Fibroblast of the conjunctiva (primary cell): ENCODE data around the gene LMX1B.

Experiments used
- DNase-seq: peaks from one replicate; pipeline ENCODE4 v3.0.0-alpha.2; 2010; ENCODE audit warnings: low read depth

LMX1B gene

DNA sequence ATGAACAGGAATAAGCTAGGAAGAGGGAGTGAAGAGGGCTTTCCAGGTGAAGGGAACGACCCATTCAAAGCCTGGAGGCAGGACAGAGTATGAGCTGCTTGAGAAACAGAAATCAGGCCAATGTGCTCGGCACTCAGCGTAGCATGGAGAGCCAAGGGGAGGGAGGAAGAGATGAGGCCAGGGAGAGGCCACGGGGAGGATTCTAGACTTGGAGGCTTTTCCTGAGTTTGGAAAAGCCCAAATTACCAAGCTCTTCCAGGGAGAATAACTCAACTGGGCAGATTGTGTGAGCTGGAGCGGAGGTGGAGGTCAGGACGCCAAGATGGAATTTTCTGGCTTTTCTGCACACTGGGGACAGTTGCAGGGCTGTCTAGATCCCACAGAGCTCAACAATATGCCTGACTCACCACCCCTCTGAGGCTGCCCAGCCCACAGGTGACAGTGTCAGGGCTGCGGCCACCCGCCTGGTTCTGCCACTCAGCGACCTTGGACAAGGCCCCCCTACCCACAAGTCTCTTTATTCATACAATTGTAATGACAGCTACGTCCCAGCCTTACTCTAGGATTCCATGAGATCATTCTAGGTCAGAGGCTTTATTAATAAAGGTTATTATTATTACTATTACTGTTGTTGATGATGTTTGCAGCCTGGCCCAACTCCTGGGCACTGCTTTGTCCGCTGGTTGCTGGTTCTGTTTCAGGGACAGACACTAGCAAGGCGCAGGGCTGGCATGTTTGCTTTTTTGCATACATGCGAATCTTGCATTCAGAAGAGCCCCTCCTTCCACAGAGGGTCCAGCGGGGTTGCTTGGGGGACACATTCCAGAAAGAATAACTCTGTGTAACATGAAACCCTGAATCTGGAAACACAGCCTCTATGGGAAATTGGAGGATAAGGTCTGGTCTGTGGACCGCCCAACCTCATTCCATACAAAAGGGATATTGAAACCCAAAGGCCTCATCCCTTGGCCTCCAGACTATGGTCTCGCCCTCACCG is 9.4 kb upstream of the LMX1B start:
- DNase-seq: no peak

DNA sequence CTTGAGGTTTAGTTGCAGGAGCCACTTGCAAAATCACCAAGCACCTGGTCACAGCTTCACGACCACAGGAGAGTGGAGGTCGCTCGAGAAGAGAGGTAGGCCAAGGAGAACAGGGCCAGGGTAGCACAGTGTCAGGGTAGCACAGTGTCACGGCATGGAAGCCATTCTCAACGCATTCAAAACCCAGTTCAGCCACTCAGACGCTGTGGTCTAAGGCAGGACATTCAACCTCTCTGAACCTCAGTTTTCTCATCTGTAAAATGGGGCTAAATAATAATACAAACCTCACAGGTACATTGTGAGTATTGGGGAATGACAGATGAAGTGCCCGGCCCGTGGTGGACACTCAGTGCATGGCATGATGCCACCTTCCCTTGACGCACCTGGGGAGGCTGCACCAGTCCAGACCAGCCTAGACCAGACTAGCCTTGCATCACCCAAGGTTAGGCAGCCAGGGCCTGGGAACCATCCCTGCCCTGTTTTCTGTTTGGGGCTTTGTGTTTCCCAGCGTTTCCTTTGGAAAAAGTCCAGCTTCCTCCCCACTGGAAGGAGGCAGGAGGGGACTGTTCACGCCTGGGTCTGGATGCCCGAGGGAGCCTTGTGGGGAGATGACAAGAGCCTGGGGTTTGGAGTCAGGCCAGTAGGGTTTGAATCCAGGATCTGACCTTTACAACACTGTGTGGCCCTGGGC is 7.8 kb upstream of the LMX1B start:
- DNase-seq: no peak

DNA sequence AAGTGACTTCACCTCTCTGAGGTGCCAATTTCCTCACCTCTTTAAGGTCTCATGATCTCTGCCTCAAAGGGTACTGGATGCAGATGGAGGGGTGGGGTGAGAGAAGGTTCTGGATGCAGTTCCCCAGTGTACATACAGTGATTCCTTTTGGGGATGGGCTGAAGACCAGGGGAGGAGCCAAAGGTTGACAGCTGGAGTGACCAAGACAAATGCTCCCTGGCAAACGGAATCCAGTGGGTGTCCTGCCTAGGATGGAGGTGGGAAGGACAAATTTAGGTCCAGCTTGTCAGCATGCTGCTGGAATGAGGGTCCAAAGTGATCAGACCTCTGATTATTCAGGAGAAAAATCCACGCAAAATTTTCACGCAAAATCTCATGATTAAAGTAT is 7.3 kb upstream of the LMX1B start:
- no peak for DNase-seq

DNA sequence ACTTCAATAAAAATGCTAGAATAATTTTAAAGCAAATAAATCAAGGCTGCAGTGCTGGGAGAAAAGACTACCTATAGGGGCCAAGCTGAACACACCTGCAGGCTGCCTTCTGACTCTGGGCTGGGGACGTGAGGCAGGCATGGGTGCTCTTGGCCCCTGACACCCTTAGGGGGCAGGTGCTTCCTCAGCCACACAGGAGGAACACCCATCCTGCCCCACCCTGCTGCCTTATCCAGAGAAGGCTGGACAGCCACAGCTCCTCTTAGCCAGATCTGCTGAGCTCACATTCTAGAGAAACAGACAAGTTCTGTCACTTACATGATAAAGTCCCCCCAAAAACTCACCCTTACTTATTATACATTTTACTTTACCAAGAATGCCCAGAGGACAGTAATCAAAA is 6.6 kb upstream of the LMX1B start:
- DNase-seq: no peak

- no peak for DNase-seq
Observed at GRCh38 chr9:126607731-126608130, 6.0 kb upstream of the LMX1B start.

GRCh38 chr9:126608551-126608950 is 5.2 kb upstream of the LMX1B start:
- DNase-seq: no peak

DNA sequence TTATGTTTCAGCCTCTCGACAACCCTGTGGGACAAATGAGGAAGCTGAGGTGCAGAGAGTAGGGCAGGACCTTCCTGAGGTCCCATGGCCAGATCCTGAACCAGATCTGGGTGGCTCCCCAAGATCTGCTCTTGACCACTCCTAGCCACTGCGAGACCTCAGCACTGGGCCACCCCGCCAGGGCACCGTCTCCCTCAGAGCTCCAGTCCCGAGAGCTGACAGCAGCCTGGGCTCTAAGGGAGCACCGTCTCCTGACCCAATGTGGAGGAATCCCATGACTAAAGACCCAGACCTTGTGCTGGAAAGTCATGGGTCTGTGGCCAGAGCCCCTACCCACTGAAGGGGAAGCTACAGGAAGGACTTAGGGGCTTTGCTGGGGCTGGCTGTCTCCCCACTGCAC is 4.5 kb upstream of the LMX1B start:
- DNase-seq: no peak

DNA sequence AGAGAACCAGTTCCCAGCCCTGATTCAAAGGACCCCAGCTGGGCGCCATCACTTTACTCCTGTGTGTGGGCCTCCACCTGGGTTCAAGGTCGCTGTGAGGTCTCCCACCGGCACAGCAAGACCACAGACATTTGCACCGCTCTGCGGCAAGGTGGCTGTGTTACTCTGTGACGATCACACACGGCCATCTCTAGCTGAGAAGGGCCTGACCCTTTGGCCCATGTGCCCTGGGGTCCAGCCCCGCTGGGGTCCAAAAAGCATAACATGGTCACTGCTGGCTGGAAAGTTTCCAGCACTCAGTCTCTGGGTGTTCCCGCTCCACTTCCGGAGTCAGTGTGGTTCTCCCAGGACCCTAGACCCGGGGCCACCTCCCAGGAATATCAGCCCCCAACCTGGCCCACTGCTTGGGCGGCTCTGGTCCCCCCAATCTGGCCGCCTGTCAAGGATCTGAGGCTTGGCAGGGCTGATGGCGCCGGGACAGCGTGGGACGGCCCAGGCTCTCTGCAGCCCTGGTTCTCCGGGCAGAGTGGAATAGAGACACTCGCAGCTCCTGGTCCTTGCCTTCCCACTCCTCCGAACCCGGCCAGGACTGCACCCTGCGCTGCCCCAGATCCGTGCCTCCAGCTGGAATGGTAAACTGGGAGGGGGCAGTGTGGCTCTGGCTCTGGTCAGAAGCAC is 3.9 kb upstream of the LMX1B start:
- DNase-seq: no peak

DNA sequence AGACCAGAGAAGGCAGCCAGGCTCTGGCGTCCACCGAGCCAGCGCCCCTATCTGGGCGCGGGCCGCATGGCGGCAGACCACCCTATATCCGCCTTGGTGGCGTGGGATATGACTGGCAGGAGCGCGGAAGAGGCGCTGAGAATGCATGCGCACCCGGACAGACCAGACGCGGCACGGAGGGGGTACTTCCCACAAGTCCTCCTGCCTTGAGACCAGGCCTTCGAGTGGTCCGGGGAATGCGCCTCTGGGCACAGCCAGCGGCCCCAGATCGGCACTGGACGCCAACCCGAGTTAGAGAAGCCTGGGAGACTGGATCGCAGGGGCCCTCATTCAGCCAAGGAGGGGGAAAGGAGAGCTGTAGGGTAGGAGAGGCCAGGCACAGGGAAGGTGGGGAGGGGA is 2.5 kb upstream of the LMX1B start:
- no peak for DNase-seq

DNA sequence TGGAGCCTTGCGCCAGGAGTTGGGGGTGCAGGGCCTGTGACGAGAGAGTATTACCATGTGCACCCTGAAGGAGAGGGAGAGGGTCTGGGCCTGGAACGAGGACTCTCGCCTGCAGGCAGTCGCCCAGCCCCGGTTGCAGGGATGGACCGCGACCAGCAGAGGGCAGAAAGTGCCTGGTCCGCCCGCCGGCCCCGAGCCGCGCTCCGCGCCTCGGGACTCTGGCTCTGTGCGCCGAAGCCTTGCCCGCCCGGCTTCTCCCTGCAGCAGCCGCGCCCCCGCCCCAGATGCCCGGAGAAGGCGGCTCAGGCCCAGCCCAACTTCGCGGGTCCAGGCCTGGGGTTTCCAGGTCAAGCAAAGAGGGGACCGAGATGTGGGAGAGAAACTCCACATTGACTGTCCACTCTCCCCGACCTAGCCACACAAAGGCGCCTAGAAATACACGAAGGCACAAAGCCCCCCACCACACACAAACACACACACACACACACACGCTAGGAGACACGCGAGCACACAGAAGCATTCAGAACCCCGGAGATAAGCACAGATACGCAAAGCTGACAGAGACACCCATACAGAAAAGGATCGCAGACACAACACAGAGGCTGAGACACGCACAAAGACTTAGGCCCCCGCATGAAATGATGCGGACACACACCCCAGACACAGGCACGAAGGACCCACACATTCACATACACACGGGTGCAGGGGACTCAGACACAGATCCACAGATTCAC is 2.0 kb upstream of the LMX1B start:
- peak; percentile 31 for DNase-seq

DNA sequence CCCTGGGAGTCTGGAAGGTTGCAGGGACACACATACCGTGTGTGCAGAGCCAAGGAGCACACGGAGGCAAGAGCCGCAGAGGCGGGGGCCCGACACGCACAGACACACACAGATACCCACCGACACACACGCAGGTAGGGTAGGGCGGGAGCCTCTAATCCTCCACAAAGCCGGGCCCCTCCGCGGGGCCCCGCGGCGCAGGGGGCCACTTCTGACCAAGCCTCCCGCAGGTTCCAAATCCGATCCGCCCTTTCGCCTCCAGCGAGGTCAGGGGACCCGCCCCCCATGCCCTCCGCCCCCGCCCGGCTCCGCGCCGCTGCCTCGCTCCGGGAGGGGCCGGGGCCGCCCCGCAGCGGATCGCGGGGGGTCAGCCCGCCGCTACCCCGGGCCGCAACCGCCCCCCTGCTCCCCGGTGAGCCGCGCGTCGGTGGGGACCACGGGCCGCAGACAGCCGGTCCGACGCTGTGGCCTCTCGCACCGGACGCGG is 1.4 kb upstream of the LMX1B start:
- no peak for DNase-seq

GRCh38 chr9:126612813-126613641 is 701 bp upstream of the LMX1B start:
- DNase-seq: no peak

DNA sequence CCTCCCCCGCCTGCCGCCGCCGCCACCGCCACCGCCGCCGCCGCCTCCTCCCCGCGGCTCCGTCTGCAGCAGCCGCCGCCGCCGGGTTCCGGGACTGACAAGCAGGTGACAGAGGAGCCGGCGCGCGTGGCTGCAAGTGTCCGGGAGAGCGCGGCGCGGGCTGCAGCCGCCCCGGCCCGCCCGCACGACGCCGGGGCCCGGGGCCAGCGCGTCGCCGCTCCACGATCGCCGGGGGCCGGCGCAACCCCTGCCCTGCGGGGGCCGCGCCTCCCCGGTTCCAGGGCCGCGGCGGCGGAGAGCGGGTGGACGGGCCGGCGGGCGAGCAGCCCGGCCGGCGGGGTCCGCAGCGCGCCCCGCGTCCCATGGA is 343 bp downstream of the LMX1B start:
- no peak for DNase-seq

DNA sequence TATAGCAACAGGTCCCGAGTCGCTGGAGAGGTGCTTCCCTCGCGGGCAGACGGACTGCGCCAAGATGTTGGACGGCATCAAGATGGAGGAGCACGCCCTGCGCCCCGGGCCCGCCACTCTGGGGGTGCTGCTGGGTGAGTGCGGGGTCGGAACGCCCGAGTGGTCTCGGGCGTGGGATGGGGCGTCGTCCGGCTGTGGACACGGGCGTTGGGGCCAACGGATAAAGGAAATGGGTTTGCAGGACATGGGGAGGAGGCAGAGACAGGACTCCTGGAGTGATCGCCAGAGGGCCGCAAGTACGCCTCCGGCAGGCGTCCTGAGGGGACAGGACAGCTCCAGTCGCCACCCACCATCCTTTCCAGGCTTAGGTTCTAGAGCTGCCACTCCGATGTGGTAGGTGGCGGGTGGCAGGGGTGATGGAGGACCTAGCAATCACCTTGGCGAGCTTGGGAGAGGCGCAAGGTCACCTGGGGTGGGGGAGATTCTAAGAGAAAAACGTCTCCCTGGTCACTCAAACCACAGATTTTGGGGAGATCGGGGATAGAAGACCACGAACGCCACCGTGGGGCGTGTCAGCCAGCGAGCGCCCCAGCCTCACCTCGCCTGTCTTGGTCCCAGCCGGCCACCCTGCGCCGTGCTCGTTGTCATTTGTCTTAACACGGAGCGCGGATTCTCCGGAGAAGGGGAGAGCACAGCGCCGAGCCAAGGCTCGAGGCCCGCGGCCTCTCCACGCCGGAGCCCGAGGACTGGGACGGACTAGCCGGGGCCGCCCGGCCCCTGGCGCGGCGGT is 922 bp downstream of the LMX1B start:
- no peak for DNase-seq

DNA sequence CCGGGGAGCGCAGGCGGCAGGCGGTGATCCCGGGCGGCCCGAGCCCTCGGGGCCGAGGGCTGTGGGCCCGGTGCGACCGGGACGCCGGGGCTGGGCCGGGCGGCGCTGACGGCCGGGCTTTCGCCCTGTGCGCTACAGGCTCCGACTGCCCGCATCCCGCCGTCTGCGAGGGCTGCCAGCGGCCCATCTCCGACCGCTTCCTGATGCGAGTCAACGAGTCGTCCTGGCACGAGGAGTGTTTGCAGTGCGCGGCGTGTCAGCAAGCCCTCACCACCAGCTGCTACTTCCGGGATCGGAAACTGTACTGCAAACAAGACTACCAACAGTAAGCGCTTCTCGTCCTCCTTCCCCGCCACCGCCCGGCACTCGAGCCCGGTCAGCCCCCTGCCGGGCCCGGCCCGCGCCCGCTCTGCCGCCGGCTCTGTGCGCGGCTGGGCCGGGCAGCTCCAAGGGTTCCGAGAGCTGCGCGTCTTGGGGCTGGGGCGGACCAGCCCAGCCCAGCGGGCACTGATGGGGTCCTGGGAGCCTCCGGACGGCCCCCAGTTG is 1.6 kb downstream of the LMX1B start:
- no peak for DNase-seq

- DNase-seq: no peak
Observed at GRCh38 chr9:126615791-126616447, 2.2 kb downstream of the LMX1B start.

- DNase-seq: no peak
Observed at GRCh38 chr9:126616521-126616976, 2.8 kb downstream of the LMX1B start.

GRCh38 chr9:126617003-126617822 is 3.5 kb downstream of the LMX1B start:
- no peak for DNase-seq

DNA sequence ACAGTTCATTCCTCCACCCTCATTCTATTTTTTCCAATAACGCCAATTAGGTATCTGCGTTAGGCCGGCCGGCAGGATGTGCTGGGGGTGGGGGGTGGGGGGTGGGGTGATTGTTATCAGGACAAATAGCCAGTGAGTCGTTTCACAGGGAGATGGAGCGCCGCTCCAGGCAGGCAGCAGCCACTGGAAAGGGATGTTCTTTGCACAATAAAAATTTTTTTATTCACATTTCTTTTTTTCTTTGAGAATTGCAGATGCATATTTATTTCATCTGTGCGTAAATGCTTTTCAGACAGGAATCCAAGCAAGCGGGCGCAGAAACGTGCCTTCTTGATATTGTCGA is 4.1 kb downstream of the LMX1B start:
- DNase-seq: no peak
